NCI-H1930 (cell line): ENCODE results near the gene DNLZ.
"Not testable (repeated sequence)": the region's sequence is repeated elsewhere in the genome, so short reads cannot be mapped to it uniquely, and the experiment has no call there.

Experiments
- DNase-seq, 2 experiments: peaks; one replicate each; lab custom pipeline; 2025; lab: John Stamatoyannopoulos, UW

The DNLZ gene

DNA sequence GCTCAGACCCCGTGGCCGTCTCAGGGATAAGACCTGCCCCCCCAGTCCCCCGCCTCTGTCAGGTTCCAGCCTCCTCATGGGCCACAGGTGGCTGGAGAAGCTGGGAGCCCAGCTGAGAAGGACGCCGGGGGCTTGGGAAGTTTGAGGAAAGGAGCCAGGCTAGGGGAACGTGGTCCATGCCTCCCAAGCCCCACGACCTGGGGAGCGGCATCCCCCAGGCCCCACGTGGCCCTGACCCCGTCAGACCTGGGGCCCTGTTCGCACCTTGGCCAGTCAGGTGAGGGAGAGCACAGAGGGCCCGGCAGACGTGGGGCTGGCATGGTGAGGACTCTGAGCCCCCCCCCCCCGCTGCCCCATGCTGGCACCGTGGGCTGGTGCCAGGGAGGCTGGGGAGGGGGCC is 32.5 kb downstream of the DNLZ start:
- DNase-seq, result no peak

DNA sequence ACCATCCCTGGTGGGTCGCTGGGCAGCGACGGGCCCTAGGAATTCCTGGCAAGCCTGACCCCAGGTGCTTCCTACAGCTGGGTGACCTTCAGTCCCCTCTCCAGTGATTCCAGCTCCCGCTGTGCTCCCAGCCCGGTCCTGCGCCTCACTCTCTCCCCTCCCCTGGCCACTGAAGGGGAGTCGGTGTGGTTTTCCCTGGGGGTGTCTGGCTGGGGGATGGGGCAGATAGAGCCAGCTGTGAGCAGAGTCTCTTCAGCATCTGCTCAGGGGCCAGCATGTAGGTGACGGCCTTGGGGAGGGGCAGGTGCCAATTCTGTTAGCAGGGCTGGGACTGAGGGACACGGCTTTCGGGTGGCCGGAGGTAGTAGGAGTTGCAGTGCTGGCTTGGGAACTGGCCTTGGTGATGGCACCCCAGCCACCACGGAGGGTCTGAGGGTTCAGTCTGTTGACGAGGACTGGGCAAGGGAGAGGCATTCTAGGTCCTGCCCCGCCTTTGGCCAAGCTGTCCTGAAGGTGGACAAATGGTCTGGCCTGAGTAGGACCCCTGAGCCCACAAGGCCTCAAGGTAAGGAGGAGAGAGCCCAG is 33.0 kb downstream of the DNLZ start:
- no peak for DNase-seq

DNA sequence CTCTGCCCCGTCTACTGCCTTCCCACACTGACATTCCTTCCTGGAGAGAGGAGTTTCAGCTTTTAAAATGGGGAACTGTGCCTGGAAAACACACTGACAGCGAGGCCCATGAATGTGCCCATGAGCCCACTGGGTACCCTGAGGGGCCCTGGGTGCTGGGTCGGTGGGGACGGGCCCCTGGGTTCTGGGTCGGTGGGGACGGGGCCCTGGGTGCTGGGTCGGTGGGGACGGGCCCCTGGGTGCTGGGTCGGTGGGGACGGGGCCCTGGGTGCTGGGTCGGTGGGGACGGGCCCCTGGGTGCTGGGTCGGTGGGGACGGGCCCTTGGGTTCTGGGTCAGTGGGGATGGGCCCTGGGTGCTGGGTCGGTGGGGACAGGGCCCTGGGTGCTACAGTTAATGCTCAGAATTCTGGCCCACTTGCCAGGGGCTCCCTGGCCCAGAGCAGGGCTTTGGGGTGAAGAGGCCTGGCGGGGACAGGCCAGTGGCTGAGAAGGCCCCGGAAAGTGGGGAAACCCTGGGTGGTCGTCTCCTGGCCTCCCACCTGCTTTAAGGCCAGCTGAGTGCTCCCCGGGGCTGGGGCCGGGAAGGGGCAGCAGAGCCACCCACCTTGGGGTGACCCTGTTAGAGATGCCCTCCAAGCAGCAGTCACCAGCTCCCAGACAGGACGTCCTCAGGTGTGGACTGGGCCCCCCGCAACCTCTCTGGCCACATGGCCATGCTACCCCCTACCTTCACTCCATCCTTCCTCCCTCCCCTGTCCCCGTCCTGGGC is 33.7 kb downstream of the DNLZ start:
- no peak for DNase-seq

DNA sequence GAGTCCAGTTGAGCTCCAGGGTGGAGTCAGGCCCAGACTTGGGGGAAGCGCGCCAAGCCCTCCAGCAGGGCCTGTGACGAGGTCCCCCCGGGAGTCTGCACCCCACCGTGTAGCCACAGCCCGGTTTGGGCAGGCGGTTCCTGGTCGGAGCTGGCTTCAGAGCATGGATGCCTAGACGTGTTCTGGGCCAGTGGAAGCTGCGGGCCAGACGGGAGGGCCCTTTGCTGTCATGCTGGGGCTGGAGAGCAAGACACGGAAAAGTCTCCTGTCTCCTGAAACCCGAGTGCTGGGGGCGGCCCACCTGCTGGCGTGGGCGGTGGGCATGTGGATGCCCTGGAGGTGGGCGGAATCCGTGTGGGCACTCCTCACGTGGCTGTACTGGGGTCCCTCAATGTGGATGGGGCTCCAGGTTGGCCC is 34.3 kb downstream of the DNLZ start:
- no peak for DNase-seq

DNA sequence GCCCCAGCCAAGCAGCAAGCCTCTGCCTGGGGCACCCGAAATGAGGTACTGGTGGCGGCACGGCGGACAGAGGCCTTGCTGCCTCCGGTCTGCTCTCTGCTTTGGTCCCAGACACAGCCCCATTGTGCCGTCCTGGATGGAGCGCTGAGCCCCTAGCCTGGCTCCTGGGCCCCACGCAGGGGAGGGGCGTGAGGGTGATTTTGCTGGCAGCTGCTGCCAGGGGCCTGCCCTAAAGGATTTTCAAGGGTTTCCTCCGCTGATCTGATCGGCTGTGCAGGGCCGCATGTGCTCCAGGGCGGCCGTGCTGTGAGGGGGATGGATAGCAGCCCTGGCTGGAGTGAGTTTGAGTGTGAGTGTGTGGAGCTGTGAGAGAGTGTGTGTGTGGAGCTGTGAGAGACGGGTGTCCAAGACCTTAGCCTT is 34.9 kb downstream of the DNLZ start:
- DNase-seq, result no peak

DNA sequence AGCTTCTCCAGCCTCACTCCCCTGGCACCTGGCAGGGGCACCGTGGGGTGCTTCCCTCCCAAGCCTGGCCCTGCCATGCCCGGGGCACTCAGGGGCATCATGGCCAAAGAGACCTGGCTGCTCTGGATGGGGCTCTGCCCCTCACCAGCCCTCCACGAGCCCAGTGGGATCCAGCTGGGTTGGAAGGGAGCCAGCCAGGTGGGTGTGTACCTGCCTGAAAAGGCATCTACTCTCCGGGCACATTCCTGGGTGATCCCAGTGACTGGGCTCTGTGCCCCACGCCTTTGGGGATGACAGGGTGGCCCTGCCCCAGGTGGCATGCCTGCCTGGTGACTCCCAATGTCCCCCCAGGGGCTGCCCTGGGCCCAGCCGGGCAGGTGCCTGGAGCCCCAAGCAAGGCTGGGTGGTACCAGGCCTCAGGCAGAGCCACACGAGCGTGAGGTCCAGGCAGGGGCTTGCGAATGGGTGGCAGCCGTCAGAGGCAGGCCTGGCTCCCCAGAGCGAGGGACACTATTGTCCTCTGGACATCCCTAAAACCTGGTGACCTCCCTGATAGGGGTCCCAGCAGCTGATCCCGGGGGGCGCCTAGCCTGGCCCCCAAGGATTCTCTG is 35.4 kb downstream of the DNLZ start:
- DNase-seq, result no peak

DNA sequence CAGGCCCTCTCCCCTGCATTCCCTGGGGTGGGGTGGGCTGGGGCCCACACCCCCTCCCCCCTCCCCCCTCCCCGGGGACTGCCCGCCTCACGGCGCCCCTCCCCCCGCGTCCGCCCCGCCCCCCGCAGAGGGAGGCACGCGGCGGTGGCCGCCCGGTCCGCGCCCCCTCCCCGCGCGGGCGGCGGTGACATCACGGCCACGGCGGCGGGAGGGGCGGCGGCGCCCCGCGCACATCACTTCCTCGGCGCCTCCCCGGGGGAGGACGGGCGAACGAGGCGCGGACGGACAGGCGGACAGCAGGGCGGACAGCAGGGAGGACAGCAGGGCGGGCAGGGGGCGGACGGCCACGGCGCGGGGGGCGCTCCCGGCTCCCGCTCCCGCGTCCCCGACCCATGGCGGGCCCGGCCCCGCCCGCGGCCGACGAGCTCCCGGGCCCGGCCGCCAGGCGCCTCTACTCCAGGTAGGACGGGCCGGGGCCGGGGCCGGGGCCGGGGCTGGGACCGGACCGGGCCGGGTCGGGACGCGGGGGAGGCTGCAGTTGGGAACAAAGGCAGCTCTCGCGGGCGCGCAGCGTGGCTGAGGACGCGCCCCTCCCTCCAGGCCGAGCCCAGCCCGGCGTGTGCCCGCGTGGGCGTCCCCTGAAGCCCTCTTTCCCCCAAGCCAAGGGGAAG is 36.1 kb downstream of the DNLZ start, which contains the start of gene GPSM1:
GPSM1 (plus strand) TSS at position 236 of the 671 bp plus-strand sequence; CDS start at position 393, 157 bp downstream.
- peak; percentile 34 to 60 for DNase-seq

DNA sequence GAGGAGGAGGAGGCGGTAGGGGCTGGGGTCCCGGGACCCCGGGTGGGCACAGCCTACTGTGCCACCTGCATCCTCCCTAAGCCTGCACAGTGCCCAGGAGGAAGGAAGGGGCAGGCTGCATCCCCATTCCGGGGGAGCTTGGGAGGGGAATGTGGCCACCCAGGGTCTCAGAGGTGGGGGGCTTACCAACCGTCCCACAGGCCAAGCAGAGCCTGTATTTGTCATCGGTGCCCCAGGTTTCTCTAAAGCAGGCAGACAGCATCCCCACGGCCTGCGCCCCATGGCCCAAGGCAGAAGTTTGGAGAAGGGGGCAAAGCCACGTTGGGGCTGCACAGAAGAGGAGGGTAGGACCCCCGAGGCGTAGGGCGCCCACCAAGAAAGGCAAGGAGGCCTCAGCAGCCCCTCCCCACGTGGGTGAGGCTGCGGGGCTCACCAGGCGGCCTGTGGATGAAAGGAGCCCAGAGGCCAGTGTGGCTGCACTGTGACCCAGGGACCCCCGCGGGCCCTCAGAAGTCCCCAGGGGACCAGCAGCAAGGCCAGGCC is 36.7 kb downstream of the DNLZ start:
- no peak for DNase-seq

DNA sequence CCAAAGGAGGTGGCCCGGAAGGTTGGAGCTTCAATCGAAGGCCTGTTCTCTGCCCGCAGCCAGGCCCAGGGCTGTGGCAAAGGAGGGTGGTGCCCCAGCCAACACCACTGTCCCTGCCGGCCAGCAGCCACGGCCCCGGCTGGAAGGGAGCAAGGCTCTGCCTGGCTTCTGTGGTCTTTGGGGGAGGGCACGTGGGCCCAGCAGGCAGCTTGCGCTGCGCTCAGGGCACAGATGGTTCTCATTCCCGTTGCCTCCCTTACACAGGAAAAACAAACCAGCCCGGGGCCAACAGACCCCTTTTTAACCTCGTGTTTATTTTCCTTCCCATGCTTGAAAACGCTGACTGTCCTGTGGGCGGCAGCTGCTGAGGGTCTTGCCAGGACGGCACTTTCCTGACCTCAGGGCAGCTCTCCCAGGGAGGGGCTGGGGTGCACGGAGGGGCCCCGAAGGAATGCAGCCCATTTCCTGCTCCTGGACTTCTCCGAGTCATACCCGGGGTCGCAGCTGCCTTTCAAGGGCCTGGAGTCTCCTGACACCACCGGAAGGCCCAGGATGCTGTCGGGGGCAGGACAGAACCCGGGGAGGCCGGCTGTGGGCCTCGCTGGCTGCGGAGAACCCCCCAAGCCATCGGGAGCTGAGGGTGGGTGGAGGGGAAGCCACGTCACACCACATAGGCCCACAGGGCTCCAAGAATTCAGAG is 37.3 kb downstream of the DNLZ start:
- DNase-seq, result no peak

DNA sequence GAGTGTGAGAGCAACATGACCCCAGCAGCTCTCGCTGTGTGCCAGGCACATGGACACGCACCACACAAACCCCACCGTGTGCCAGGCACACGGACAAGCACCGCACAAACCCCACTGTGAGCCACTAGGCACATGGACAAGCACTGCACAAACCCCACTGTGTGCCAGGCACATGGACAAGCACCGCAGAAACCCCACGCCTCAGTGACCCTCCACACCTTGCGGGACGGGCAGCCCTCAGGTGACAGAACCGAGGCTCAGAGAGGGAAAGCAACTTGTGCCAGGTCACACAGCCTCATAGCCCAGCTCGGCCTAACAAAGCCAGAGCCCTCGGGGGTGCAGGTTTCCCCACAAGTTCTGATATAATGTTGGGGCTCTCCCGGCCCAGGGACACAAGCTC is 38.2 kb downstream of the DNLZ start:
- no peak for DNase-seq

DNA sequence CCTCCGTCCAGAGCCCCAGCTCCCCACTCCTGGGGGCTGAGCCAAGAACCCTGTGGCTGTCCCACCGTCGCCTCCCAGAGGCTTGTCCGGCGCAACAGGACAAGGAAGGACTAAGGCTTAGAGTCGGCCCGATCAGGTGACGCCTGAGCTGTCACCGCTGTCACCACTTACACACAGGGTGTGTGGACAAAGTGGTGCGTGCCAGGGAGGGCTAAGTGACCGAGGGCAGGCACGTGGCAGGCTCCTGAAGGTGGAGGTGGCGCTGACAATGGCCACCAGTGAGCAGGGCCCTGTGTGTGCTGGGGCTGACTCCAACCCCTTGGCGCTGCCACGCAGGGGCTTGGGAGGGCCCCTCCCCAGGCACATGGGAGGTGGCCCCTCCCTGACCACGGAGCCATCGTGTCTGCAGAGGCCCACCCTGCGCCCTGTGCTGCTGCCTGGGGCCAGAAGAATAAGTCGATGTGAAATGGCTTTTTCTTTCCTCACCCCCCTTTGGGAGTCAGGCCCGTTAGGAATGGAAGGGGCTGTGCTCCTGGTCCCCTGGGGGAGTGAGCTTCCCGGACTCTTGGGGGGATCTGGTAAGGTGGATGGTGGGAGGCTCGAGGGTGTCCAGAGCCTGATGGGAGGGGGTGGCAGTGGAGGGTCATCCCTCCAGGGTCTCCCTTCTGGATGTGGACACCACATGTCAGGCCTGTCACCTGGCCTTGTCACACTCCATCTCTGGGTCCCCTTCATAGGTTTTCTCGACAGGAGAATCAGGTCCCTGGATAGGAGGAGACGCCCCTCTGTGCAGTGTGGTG is 38.8 kb downstream of the DNLZ start:
- DNase-seq, result no peak

DNA sequence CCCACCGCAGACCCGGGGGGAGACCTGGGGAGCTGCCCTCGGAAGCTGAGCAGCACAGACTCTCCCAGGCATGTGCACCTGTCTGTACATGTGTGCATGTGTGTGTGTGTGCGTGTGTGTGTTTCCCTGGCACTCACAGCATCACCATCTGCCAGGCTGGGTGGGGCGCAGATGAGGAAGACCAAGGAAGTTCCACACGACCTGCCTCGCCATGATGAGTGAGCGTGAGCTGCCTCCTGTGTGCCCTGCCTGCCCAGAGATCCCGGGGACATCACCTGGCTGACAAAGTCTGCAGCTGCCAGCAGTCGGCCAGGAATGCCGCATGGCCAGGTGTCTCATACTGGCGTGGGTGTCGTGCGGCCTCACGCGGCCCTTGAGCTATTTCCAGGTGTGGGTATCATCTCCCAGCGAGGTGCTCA is 40.2 kb downstream of the DNLZ start:
- DNase-seq, result no peak

DNA sequence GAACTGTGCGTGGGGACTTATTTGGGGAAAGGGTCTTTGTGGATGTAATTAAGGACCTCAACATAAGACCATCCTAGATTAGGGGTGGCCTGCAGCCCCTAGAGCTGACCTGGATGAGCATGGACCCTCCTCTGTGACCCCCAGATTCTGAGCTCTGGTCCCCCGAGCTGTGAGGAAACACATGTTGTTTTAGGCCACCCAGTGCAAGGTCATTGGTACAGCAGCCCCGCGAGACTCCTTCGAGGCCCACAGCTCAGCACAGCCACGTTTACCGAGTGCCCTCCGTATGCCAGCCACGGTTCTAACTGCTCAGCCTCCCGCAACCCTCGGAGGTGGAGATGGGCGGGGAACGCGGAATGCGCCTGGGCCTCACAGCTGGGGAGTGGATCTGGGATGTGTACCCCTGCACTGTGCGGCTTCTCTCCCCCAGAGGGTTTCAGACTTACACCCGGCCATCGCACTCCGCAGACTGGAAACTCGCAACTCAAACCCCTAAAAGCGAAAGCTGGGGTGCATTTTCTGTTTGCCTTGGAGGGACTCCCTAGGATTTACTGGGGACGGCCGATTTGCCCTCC is 40.7 kb downstream of the DNLZ start:
- no peak for DNase-seq

DNA sequence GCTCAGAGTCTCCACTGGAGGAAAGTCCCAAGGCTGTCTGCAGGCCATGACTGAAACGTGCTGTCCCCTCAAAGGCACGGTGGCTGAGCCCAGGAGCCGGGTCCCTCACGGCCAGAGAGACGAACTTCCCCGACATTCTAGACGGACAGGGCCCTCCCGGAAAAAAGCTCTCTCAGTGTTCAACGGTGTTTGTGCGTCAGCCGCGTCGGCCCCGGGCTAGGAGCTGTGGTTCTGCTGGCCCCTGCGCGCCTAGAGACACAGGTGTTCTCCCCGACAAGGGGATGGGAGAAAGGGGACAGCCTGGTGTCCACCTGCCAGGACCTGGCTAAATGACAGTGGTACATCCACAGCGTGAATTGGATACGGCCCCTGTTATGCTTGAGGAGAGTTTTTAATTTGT is 42.0 kb downstream of the DNLZ start:
- no peak for DNase-seq

DNA sequence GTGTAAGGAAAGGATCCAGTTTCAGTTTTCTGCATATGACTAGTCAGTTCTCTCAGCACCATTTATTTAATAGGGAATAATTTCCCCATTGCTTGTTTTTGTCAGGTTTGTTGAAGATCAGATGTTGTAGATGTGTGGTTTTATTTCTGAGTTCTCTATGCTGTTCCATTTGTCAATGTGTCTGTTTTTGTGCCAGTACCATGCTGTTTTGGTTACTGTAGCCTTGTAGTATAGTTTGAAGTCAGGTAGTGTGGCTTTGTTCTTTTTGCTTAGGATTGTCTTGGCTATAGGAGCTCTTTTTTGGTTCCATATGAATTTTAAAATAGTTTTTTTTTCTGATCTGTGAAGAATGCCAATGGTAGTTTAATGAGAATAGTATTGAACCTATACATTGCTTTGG is 42.6 kb downstream of the DNLZ start:
- not testable (repeated sequence) for DNase-seq

DNA sequence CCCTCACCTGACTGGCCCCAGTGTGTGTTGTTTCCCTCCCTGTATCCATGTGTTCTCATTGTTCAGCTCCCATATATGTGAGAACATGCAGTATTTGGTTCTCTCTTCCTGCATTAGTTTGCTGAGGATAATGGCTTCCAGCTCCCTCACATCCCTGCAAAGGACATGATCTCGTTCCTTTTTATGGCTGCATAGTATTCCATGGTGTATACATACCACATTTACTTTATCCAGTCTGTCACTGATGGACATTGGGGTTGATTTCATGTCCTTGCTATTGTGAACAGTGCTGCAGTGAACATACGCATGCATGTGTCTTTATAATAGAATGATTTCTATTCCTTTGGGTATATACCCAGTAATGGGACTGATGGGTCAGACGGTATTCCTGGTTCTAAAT is 43.6 kb downstream of the DNLZ start:
- not testable (repeated sequence) for DNase-seq

DNA sequence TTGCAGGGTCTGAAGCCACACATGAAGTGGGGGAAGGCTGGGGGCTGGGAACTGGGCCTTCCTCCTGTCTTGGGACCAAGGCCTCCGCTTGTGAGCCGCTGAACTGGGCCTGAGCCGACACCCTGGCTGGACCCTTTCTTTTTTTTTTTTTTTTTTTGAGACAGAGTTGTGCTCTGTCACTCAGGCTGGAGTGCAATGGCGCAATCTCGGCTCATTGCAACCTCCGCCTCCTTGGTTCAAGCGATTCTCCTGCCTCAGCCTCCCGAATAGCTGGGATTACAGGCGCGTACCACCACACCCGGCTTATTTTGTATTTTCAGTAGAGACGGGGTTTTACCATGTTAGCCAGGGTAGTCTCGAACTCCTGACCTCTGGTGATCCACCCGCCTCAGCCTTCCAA is 44.3 kb downstream of the DNLZ start:
- DNase-seq, result not testable (repeated sequence)

DNA sequence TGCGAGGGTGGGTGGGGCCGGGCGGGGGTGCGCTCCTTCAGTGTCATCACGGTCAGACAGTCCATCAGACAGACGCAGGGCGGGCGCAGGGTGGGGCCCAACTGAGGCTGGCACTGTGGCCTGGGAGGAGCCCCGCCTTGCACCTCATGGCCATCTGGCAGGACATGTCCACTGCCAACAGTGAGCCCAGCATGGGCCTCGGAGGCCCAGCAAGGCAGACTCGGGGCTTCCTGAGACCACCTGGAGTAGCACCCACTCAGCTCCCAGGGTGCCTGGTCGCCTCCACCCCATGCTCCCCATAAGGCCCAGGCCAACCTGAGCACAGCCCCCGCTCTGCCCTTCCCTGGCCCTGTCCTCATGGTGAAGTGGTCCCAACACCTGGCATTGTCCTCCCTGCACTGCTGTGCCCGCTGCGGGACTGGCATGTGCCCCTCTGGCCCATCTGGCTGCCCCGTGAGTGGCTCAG is 44.7 kb downstream of the DNLZ start:
- DNase-seq, result no peak

DNA sequence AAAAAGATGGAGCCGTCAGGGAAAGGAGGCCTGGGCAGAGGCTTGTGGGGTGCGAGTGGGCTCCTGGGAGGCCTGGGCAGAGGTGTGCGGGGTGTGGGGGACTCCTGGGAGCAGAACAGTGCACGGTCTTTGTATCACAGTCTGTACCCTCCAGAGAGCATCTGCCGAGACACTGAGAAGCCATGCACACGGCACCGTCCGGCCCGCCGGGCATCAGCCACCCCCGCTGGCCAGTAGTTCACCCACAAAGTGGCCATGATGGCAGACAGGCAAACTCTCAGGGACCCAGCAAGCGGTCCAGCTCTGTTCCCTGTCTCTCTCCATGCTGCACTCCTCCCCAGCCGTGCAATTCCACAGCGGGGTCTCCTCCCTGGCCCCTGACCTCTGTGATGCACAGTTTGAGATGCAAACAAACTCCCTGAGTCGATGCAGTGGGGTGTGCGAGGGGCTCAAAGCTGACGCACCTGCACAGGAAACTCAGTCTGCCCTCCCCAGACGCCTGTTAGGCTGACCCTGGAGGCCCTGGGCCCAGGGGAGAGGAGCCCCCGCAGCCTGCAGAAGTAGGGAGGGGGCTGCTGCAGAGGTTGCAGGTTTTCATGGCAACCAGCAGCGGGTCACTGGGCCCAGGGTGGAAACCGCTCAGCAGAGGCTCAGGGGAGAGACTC is 45.3 kb downstream of the DNLZ start:
- DNase-seq, result no peak

DNA sequence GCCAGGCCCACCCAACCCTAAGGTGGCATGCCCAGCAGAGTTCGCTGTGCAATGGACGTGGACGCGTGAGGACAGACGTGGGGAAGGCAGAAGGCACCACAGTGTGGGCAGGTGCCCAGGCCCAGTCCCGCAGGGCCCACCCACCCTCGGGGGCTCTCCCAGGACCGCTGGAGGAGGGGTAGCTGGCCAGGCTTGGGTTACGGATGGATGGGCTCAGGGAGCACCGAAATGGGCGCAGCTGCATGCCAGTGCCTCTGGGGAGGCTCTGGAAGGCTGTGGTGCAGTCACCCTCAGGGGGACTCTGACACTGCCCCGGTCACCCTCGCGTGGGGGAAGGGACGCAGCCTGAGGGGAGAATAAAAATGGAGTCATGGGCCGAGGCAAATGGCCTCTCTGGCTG is 45.8 kb downstream of the DNLZ start:
- no peak for DNase-seq
